GM10266 (cell line): ENCODE data around the gene CSN3.

Experiments
- DNase-seq: peaks from one replicate; pipeline ENCODE4 v3.0.0; 2012; ENCODE audit errors: extremely low spot score
- TF ChIP-seq, protein P1 (sequence below): IDR thresholded peaks from 2 replicates; pipeline ENCODE4 v1.5.1; 2012; ENCODE audit warnings: mild to moderate bottlenecking, low read depth; ENCODE audit not compliant: control insufficient read depth, insufficient read depth; ENCODE audit errors: missing control alignments

CSN3 gene

DNA sequence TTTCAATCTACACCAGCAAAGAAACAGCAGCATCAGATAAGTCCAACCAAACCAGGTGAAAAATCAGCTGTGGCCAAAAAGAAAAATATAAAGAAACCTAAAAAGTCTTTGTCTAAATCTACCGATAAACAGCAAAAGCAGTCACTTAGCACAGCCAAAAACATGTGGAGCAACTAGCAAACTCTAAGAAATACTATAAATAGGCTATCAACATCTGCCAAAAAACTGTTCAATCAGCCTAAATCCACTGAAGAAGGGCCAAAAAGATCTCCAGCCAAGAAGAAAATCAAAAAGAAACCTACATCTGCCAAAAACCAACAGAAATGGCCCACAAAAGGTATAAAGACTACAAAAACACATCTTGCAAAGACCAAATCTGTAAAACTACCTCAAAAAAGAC, 55.7 kb downstream of the CSN3 start:
- TF ChIP-seq, protein P1, sequence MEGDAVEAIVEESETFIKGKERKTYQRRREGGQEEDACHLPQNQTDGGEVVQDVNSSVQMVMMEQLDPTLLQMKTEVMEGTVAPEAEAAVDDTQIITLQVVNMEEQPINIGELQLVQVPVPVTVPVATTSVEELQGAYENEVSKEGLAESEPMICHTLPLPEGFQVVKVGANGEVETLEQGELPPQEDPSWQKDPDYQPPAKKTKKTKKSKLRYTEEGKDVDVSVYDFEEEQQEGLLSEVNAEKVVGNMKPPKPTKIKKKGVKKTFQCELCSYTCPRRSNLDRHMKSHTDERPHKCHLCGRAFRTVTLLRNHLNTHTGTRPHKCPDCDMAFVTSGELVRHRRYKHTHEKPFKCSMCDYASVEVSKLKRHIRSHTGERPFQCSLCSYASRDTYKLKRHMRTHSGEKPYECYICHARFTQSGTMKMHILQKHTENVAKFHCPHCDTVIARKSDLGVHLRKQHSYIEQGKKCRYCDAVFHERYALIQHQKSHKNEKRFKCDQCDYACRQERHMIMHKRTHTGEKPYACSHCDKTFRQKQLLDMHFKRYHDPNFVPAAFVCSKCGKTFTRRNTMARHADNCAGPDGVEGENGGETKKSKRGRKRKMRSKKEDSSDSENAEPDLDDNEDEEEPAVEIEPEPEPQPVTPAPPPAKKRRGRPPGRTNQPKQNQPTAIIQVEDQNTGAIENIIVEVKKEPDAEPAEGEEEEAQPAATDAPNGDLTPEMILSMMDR = no peak

GRCh38 chr4:70299643-70300042, 57.2 kb downstream of the CSN3 start:
- TF ChIP-seq, protein P1 = no peak
- no peak for DNase-seq

More for the DNA sequence above, 55.7 kb downstream of the CSN3 start:
- no peak for DNase-seq

DNA sequence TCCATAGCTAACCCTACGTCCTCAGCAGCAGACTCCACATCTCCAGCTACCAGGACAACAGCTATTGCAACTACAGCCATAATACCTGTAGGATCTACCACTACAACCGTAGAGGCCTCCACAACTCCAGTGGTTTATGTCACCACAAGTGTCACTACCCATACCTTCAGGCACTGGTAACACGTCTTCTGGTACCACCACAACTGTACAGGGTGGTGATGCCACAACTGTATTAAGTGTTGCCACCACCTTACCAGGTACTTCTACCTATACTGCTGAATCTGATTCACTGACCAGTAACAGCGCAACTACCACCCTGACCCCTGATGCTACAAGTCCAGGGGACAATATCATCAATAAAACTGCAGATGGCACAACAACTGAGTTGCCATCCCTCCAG, 57.8 kb downstream of the CSN3 start:
- TF ChIP-seq, protein P1 = no peak
- no peak for DNase-seq
